ENCODE data around the gene SLC7A7. TPM values are rescaled to one million over a fixed set of nuclear protein-coding genes. Genes with fewer than 3 reads are reported as not detected.
"Not testable (repeated sequence)": the region's sequence is repeated elsewhere in the genome, so short reads cannot be mapped to it uniquely, and the experiment has no call there.

Gene SLC7A7
- total RNA-seq, 1 donor: 4.3 TPM

DNA sequence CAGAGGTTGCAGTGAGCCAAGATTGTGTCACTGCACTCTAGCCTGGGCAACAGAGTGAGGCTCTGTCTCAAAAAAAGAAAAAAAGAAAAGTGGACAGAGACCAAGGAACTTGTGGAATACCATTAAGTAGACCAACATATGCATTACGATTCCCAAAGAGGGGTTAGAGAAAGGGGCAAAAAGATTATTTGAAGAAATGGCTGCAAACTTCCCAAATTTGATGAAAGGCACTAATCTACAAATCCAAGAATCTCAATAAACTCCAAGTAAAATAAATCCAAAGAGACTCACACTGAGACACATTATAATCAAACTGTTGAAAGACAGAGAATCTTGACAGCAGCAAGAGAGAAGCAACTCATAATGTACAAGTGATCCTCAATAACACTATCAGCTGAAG is 53.5 kb downstream of the SLC7A7 start:
- TF ChIP-seq, protein P1, sequence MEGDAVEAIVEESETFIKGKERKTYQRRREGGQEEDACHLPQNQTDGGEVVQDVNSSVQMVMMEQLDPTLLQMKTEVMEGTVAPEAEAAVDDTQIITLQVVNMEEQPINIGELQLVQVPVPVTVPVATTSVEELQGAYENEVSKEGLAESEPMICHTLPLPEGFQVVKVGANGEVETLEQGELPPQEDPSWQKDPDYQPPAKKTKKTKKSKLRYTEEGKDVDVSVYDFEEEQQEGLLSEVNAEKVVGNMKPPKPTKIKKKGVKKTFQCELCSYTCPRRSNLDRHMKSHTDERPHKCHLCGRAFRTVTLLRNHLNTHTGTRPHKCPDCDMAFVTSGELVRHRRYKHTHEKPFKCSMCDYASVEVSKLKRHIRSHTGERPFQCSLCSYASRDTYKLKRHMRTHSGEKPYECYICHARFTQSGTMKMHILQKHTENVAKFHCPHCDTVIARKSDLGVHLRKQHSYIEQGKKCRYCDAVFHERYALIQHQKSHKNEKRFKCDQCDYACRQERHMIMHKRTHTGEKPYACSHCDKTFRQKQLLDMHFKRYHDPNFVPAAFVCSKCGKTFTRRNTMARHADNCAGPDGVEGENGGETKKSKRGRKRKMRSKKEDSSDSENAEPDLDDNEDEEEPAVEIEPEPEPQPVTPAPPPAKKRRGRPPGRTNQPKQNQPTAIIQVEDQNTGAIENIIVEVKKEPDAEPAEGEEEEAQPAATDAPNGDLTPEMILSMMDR (IDR thresholded peaks at IDR 0.05; ENCODE audit: extremely low read depth, low read depth, low read length): no peak
- peaks cover 5% of the 10 kb centered on the region for H3K4me1 ChIP-seq (ENCODE audit: insufficient read depth, low read length)
- no peaks in the 10 kb centered on the region for H3K9me3 ChIP-seq (ENCODE audit: low read depth, low read length)
- no peaks in the 10 kb centered on the region for H3K27me3 ChIP-seq (ENCODE audit: insufficient read depth, low read length)
- DNase-seq (ENCODE audit: insufficient read length, low spot score, missing footprints): no peak
- H4K20me1 ChIP-seq (ENCODE audit: insufficient read depth, low read length): no peaks in the 10 kb centered on the region
- H2AFZ ChIP-seq (ENCODE audit: low read length): no peak overlapping the region
- H3K4me2 ChIP-seq (ENCODE audit: insufficient read depth, low read length): no peak overlapping the region
- no peak overlapping the region for H3K27ac ChIP-seq (ENCODE audit: low read depth, low read length)
- H3K4me3 ChIP-seq (ENCODE audit: insufficient read depth, low read length): no peak overlapping the region
- peaks cover 7% of the 10 kb centered on the region for H3K79me2 ChIP-seq (ENCODE audit: insufficient read depth, low read length)
- no peaks in the 10 kb centered on the region for H3K36me3 ChIP-seq (ENCODE audit: insufficient read depth, low read length)

DNA sequence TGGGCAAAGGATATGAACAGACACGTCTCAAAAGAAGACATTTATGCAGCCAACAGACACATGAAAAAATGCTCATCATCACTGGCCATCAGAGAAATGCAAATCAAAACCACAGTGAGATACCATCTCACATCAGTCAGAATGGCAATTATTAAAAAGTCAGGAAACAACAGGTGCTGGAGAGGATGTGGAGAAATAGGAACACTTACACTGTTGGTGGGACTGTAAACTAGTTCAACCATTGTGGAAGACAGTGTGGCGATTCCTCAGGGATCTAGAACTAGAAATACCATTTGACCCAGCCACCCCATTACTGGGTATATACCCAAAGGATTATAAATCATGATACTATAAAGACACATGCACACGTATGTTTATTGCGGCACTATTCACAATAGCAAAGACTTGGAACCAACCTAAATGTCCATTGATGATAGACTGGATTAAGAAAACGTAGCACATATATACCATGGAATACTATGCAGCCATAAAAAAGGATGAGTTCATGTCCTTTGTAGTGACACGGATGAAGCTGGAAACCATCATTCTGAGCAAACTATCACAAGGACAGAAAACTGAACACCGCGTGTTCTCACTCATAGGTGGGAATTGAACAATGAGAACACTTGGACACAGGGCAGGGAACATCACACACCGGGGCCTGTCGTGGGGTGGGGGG is 57.1 kb downstream of the SLC7A7 start:
- not testable (repeated sequence) for DNase-seq (ENCODE audit: insufficient read length, low spot score, missing footprints); H3K27ac ChIP-seq (ENCODE audit: low read depth, low read length)

DNA sequence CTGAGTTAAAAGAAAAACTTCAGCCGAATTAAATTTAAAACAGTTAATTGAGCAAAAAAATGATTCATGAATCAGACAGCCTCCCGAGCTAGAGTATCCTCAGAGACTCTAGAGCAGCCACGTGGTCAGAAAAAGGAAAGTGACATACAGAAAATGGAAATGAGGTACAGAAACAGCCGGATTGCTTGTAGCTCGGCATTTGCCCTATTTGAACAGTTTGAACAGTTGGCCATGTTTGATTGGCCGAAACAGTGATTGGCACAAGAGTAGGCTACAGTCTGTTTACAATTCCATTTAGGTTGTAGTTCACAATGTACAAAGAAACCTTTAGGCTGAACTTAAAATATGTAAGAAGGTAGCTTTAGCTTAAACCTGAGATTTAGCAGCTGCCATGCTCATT is 61.6 kb downstream of the SLC7A7 start:
- Histone ChIP-seq H3K27ac (ENCODE audit: low read depth, low read length) (no peak overlapping the region), H4K20me1 (ENCODE audit: insufficient read depth, low read length) (no peaks in the 10 kb centered on the region), H3K4me3 (ENCODE audit: insufficient read depth, low read length) (no peak overlapping the region), H3K9me3 (ENCODE audit: low read depth, low read length) (no peaks in the 10 kb centered on the region), H3K36me3 (ENCODE audit: insufficient read depth, low read length) (no peaks in the 10 kb centered on the region), H3K4me1 (ENCODE audit: insufficient read depth, low read length) (no peaks in the 10 kb centered on the region), H2AFZ (ENCODE audit: low read length) (peak overlapping the region; percentile 57), H3K79me2 (ENCODE audit: insufficient read depth, low read length) (no peaks in the 10 kb centered on the region), H3K4me2 (ENCODE audit: insufficient read depth, low read length) (no peak overlapping the region), H3K27me3 (ENCODE audit: insufficient read depth, low read length) (peaks cover 12% of the 10 kb centered on the region)
- TF ChIP-seq, protein P1 (IDR thresholded peaks at IDR 0.05; ENCODE audit: extremely low read depth, low read depth, low read length): no peak
- DNase-seq (ENCODE audit: insufficient read length, low spot score, missing footprints): no peak

More for the DNA sequence above, 57.1 kb downstream of the SLC7A7 start:
- H3K4me3 ChIP-seq (ENCODE audit: insufficient read depth, low read length); H3K36me3 ChIP-seq (ENCODE audit: insufficient read depth, low read length); H3K4me2 ChIP-seq (ENCODE audit: insufficient read depth, low read length); H4K20me1 ChIP-seq (ENCODE audit: insufficient read depth, low read length); H3K9me3 ChIP-seq (ENCODE audit: low read depth, low read length); H2AFZ ChIP-seq (ENCODE audit: low read length); H3K79me2 ChIP-seq (ENCODE audit: insufficient read depth, low read length); H3K4me1 ChIP-seq (ENCODE audit: insufficient read depth, low read length); H3K27me3 ChIP-seq (ENCODE audit: insufficient read depth, low read length): not testable (repeated sequence)

DNA sequence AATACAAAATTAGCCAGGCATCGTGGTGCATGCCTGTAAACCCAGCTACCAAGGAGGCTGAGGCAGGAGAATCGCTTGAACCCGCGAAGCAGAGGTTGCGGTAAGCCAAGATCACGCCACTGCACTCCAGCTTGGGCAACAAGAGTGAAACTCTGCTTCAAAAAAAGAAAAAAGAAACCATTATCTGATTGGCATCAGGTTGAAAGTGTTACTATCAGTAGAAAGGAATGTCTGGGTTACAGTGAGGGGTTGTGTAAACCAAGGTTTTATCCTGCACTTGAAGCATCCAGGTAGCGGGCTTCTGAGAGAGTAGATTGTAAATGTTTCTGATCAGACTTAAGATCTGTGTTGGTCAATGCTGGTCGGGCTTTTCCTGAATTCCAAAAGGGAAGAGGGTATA is 62.8 kb downstream of the SLC7A7 start:
- DNase-seq (ENCODE audit: insufficient read length, low spot score, missing footprints): no peak
- no peaks in the 10 kb centered on the region for H3K4me1 ChIP-seq (ENCODE audit: insufficient read depth, low read length)
- no peak overlapping the region for H3K4me3 ChIP-seq (ENCODE audit: insufficient read depth, low read length)
- no peaks in the 10 kb centered on the region for H3K36me3 ChIP-seq (ENCODE audit: insufficient read depth, low read length)
- peaks cover 18% of the 10 kb centered on the region for H3K27me3 ChIP-seq (ENCODE audit: insufficient read depth, low read length)
- TF ChIP-seq, protein P1 (IDR thresholded peaks at IDR 0.05; ENCODE audit: extremely low read depth, low read depth, low read length): no peak
- H4K20me1 ChIP-seq (ENCODE audit: insufficient read depth, low read length): no peaks in the 10 kb centered on the region
- no peak overlapping the region for H2AFZ ChIP-seq (ENCODE audit: low read length)
- H3K27ac ChIP-seq (ENCODE audit: low read depth, low read length): no peak overlapping the region
- no peaks in the 10 kb centered on the region for H3K79me2 ChIP-seq (ENCODE audit: insufficient read depth, low read length)
- no peaks in the 10 kb centered on the region for H3K9me3 ChIP-seq (ENCODE audit: low read depth, low read length)
- H3K4me2 ChIP-seq (ENCODE audit: insufficient read depth, low read length): no peak overlapping the region

All from osteoblast (primary cell).